GM18507 (cell line): Measurements from ENCODE around the gene KRT7.

Experiments used
- DNase-seq: peaks from one replicate; pipeline ENCODE4 v3.0.0; 2011; ENCODE audit warnings: low read depth; ENCODE audit not compliant: insufficient read length; ENCODE audit errors: extremely low spot score
- FAIRE-seq: peaks from 2 replicates; lab custom pipeline; 2011; peaks lifted over from hg19 to GRCh38; lab: Jason Lieb, UNC

The KRT7 gene

DNA sequence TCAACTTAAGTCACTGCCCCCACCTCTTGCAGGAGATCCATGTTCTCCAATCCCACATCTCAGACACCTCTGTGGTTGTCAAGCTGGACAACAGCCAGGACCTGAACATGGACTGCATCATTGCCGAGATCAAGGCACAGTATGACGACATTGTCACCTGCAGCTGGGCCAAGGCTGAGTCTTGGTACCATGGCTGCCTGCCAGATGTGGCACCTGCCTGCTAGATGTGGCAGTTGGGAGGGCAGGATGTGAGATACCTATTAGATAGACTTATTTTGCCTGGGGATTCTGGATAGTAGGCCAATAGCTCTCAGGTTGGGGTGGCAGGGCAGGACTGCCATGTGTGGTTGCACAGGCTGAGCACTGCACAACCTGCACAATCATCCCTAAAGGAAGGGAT, 33.5 kb downstream of the KRT7 start:
- no peak for FAIRE-seq
- no peak for DNase-seq

DNA sequence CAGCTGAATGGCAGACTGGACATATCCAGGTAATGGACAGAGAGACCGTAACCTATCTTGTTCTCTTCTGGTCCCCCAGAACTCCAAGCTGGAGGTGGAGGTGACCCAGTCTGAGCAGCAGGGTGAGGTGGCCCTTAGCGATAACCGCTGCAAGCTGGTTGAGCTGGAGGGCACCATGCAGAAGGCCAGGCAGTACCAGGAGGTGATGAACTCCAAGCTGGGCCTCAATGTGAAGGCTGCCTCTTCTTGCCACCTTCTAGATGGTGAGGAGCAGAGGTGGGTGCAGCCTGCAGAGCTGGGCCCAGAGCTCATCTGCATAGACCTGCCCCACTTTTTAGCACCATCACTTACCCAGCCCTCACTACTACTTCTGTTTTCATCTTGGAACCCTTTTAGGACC, 34.2 kb downstream of the KRT7 start:
- no peak for FAIRE-seq
- DNase-seq, result no peak

DNA sequence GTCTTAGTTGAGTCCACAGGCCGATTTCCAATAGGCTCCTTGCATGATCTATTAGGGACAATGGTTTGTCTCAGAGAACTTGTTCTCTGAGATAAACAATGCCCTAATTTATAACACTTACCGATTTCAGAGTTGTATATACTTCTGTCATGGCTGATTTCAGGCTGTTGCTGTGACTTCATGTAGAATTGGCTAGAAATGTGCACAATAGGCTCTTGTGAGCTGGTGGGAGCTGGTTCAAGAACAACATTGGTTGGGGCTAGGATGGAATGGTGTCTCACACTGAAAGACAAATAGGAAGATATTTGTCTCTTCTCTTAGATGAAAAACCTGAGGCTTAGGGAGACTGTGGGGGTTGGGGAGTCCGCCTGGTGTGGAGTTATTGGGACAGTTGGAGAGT, 34.7 kb downstream of the KRT7 start:
- FAIRE-seq (no peak), DNase-seq (no peak)

DNA sequence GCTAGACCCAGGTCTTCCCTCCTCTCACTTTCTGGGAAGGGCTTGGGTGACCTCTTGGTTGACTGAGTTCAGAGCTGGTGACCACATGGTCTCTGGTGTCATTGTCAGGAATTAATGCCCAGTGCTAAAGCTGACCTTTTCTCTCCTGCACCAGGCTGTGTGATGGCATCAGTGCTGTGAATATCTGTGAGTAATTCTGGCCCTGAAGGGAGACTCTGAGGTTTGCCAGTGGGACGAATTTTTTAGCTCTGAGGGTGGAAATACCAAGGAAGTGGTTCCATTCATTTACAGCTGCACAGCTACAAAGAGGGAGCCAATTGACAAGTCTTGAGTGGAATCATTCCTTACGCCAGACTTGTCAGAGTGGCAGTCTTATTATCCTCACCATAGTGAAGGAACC, 35.2 kb downstream of the KRT7 start:
- DNase-seq (no peak), FAIRE-seq (no peak)

DNA sequence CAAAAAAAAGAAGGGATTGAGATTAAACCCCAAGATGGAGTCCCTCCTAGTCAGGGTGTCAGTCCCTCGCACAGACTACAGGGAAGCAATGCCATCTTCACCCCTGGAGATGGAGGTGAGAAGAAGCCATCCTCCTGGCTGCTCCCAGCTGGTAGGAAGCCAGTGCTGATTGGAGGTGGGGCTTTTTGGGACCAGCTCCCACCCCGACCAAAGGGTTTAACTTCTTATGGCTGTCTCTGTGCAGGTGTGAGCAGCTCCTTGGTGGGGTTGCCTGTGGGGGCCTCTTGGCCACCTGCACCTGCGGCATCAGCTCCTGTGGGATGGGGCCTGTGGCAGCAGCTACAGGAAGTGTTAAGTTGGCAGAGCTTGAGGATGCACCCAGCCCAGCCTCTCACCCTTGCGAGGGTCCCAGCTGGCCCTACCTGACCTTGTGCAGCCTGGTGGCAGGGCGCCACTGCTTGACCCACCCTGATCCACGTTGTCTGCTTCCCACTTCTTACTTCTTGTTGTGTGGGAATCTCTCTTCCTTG, 37.6 kb downstream of the KRT7 start:
- no peak for DNase-seq
- FAIRE-seq, result no peak

DNA sequence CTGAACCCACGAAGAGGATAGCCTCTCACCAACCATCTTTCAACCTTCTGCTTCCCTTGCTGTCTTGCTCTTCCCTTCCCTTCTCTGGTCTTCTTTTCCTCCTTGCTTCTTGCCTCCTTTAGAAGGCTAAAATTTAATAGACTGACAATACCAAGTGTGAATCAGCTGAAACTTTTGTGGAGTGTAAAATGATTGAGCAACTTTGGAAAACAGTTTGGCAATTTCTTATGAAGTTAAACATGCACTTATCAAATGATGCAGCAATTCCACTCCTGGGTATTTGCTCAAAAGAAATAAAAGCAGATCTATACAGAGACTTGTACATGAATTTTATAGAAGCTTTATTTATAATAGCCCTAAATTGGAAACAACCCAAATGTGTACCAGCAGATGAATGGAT, 38.1 kb downstream of the KRT7 start:
- DNase-seq (no peak), FAIRE-seq (no peak)

DNA sequence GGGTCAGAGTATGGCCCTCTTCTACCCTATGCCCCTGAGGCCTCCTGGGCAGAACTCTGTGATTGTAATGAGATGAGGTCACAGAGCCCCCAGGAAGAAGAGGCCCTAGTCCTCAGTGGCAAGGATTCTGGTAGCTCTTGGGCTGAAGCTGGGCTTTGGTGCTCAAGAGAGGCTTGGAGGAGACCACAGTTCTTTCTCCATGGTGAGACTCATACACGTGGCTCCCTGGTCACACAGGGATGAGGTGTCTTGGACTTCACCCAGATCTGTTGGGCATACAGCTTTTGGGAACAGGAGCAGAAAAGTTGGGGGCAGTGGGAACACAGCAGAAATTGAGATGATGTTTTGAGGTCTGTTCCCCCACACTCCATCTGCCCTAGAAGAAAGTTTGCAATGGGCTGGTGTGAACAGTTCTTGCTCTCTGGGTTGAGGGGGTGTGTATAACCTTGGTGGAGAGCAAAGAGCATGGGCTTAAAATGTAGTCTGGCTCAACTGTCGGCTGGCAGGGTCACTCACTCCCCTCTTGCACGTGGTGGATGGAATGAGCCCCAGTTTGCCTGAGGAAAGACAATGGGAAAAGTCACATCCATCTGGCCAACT, 41.6 kb downstream of the KRT7 start, which contains the start of gene KRT86:
Gene KRT86, plus strand, starts transcription at position 125 of the 600 bp plus-strand sequence. CDS start 27,272 bp downstream, outside the sequence.
- FAIRE-seq (no peak), DNase-seq (no peak)

DNA sequence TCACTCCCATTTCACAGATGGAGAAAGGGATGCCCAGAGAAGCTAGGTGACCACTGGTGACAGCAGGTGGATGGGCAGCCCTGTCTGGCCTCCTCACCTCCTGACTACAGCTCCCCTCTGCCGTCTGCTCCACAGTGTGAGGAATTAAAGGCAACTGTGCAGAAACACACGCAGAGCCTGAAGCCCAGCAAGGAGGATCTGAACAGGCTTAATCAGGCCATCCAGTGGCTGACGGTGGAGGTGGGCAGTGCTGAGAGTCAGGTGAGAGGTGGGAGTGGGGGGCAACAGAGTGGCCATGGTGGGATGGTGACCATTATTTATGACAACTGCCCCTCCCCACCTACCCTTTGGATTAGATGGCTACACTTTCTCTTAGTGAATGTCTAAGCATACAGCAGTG, 42.6 kb downstream of the KRT7 start:
- DNase-seq (no peak), FAIRE-seq (no peak)

DNA sequence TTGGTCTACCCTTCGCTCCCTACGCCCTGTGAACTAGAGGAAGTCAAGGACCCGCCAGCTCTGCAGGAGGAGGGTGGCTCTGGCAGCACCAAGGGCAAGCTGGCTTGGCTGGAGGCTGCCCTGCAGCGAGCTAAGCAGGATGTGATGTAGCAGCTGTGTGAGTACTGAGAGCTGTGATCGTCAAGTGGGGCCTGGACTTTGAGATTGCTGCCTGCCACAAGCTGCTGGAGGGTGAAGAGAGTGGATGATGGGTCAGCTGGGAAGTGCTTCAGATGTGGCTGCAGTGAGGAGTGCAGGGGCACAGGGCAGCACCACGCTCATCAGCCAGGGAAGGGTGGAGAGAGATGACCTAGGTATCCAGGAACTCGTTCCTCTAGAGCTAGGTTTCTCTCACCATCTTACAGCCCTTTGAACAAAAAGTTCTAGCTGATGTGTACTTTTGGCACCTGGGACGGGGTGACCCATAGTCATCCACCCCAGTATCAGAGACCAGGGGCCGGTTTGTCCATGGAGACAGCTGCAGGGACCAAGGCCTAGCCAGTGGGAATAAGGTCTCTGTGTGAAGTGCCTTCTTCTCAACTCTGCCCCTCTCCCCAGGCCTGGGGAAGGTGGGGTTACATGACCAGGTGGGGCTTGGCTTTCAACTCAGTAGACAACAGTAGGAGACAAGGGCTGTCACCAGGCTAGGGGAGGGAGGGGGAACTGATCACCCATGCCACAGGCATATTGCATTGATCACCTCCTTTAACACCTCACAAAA, 44.6 kb downstream of the KRT7 start:
- FAIRE-seq (no peak), DNase-seq (no peak)

DNA sequence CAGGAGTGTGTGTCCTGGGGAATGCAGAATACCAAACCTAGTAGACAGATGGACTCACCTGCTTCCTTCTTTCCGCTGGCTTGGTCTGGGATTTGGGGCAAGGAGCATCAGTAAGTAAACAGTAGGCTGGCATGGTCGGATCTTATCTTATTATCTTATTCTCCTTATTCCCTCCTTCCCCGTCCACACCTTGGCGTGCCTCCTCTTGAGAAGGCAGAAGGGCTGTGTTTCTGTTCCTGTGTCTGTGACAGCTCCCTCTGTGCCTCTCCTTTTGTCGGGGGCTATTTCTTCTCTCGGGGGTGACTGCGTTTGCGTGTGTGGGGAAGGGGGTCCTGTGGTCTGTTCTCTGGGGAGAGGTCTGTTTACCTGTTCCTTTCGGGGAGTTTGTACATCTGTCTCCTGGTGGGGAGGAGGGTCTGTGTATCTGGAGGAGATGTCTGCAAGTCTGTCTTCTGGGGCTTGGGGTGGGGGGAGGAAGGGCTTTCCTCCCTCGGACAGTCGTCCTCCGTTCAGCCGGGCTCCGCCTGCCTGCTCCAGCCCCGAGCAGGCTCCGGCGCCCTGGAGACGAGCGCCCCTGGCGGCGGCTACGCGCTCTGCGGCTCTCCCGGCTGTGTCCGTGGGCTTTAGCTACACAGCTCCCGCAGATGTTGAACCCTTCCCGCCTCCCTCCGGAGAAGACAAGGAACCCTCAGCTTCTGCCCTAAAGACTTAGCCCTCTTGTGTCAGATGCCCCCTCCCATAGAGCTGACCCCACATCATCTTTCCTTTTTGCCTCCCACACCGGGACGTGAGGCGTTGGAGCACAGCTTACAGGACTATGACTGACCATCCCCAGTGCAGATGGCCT, 45.8 kb downstream of the KRT7 start:
- DNase-seq, result peak; percentile 76
- FAIRE-seq, result peak; percentile 87

DNA sequence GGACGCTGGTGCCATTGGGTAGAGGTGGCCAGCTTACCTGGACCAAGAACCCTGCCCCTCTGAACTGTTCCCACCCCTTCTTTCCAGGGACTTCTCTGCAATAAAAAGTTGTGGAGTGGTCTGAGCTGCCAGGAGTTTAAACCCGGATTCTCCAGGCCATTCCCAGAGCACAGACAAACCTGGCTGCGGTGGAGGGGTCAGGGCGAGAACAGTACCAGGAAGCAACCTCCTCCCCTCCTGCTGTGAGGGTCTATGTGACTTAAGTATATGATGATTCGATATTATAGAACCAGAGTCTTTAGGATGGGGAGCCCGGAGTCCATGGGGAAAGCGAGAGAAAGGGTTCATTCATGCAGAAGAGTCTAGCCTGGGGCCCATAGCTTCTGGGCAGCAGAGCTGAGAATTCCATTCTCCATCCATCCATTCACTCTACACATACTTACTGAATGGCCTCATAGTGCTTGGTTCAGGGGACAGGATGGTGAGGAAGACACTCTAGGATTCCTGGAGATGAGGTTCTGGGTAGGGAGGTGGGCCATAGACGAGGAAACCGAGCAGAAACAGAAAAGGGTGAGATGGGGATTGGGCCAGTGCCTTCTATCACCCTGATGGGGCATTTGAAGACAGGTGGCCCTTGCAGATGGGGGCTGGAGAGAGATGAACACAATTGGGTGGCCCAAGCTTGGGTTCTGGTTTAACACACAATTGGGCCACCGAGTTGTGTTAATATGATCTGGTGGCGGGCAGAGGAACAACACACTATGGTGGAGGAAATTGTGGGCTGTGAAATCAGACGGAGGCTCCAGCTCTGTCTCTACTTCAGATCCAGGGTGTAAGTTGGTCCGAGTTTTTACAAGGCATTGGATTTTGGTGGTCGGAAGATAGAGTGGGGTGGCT, 46.6 kb downstream of the KRT7 start:
- no peak for DNase-seq

DNA sequence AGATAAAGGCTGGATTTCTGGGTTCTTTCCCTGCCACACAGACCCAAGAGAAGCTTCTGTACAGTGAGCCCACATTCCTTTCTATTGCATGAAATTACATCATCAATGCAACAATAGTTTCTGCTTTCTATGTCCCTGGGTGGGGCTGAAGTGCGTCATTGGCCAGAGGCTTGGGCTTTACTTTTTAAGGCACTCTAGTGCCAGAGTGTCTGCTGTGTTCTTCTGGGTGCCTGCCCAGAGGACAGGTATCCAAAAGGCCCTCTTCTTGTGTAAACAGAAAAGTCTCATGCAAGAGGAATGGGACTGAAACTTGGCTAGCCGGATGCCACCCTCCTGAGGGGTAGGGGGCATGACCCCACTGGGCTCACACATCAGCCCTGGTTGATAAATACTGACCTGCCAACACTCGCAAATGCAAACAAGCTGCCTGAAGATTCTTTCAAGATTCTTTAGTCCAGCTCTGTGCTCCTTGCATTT, 47.3 kb downstream of the KRT7 start:
- FAIRE-seq (no peak), DNase-seq (no peak)

More for the DNA sequence above, 46.6 kb downstream of the KRT7 start:
- FAIRE-seq, result no peak

DNA sequence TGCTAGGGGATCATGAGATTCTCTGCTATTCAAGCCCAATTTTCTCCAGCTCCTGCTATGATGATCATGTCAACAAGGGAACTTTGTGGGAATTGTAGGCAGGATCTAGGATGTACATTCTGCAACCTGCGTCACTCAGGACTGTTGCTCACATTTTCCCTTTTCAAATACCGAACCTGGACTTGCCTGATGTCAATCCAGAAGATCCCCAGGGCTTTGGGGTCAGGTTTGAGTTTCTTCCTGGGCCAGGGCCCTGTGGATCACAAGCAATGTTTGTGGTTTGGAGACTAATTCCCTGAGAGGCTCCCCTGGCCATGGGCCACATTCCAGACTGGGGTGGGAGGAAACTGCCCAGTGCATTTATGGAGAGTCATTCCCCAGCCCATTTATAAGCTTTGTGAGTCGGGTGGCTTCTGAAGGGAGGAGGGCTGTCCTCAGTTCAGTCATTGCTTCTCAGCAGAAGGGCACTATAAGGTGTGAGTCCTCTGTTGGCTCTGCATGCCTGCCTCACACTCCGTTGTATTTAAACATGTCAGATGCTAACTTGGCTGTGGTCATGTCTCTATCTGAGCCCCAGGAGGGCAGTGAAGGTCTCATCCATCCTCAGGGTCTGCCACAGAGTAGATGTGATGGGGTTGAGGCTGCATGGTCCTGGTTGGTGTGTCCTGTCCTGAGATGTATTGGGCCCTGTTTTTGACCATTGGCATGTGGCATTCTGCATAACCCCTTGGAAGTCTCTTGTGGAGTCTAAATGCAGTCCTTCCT, 47.9 kb downstream of the KRT7 start:
- DNase-seq, result no peak
- FAIRE-seq, result no peak

DNA sequence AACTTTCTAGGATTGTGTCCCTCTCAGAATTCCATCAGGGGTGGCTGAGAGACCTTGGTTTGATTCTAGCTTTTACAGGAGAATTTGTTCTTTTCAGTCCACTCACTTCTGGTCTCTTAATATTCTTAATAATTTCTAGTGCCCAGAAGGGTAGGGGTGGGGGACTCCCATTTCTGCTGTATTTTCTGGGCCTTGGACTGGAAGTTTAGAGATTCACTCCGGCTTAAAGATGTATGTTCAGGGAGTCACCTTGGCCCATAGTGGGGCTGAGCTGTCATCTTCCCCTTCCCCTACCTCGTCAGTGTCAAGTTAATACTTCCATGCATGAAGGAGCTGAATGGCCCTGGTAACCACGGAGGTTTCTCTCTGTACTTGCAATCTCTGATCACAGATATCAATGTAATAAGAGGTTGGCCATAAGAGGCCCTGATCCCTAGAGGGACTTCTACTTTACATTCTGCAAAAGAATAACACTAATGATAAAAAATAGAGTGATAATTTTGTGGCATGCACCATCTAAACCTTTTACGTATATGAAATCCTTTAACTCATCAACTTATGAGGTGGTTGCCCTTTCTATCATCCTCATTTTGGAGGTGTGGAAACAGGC, 51.6 kb downstream of the KRT7 start:
- FAIRE-seq, result no peak
- no peak for DNase-seq

DNA sequence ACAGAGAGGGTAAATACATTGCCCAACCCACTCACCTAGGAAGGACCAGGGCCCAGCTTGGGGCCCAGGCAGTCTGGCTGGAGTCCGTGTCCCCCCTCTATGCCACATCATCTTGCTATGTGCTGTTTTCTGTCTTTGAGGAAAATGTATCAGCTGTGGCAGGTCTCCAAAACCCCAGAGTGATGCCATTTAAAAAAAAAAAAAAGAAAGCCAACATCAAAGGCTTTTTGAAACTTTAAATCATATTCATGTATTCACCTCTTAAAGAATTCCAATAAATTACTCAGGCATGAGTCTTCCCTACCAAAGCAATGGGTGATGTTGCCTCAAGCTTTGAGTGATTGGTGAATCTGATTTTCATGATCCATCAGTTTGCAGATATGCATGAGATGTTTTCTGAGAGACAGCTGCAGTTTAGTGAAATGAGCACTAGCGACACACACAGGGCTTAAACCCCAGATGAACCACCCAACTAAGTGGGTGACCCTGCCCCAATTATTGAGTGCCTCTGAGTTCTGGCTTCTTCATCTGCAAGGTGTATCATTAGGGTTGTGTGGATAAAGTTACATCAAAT, 52.2 kb downstream of the KRT7 start:
- no peak for DNase-seq
- FAIRE-seq, result no peak

DNA sequence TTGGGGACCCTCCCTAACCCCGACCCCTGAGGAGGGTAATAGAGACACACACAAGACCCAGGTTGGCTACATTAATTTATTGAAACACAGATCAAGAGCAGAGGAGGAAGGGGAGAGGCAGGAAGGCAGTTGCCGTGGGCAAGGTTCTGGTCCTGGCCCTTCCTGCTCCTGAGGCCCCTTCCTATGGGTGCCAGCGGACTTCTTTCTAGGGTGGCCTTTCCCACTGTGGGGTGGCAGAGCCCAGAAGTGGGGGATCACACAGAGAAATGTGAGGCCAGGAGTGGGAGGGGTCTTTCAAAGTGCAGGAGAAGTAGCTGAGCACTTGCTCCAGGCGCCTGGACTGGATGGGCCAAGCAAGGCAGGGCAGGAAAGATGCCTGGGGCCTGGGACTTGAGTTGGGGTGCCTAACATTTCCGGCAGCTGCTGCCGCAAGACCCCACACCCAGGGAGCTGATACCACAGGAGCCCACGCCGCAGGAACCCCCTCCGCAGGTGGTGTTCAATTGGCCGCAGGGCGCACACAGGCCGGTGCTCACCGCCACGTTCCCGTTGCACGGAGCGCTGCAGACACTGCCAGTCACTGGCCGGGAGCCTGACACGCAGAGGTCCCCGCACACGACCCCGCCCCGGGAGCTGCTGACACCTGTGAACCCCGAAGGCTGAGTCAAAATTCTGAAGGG, 52.9 kb downstream of the KRT7 start:
- FAIRE-seq, result no peak
- DNase-seq, result no peak
